HG02840 (cell line): Measurements from ENCODE around the gene TIE1.

Experiments used
- ATAC-seq: cut with Tn5 transposase; IDR thresholded peaks from one replicate; pipeline ENCODE4 v1.9.1; 2021; ENCODE audit warnings: mild to moderate bottlenecking, moderate library complexity, moderate number of reproducible peaks; ENCODE audit not compliant: unreplicated experiment, low FRiP score

The TIE1 gene

GRCh38 chr1:43329995-43330751, 29.4 kb downstream of the TIE1 start:
- no peak for ATAC-seq

- no peak for ATAC-seq
Measured at GRCh38 chr1:43331688-43332087, 30.9 kb downstream of the TIE1 start.

GRCh38 chr1:43334453-43335205, 33.8 kb downstream of the TIE1 start:
- ATAC-seq, result no peak

- ATAC-seq, result no peak
Measured at GRCh38 chr1:43337588-43337987, 36.8 kb downstream of the TIE1 start, which contains the start of gene MPL. MPL (plus strand) TSS chr1:43337818; CDS start chr1:43337849, 31 bp downstream.

GRCh38 chr1:43338001-43338400, 37.2 kb downstream of the TIE1 start:
- ATAC-seq, result no peak

GRCh38 chr1:43339584-43340232, 38.9 kb downstream of the TIE1 start:
- ATAC-seq, result no peak

- no peak for ATAC-seq
Measured at GRCh38 chr1:43340559-43340958, 39.8 kb downstream of the TIE1 start.

GRCh38 chr1:43344267-43344850, 43.6 kb downstream of the TIE1 start:
- no peak for ATAC-seq

- no peak for ATAC-seq
Measured at GRCh38 chr1:43345120-43345519, 44.3 kb downstream of the TIE1 start.

- no peak for ATAC-seq
Measured at GRCh38 chr1:43346636-43347035, 45.9 kb downstream of the TIE1 start.

- ATAC-seq, result no peak
Measured at GRCh38 chr1:43348343-43348808, 47.6 kb downstream of the TIE1 start.

- no peak for ATAC-seq
Measured at GRCh38 chr1:43348809-43349593, 48.2 kb downstream of the TIE1 start.

- ATAC-seq, result no peak
Measured at GRCh38 chr1:43349594-43350306, 49.0 kb downstream of the TIE1 start.

- no peak for ATAC-seq
Measured at GRCh38 chr1:43350976-43351375, 50.2 kb downstream of the TIE1 start.

GRCh38 chr1:43351421-43352350, 50.9 kb downstream of the TIE1 start:
- no peak for ATAC-seq

- no peak for ATAC-seq
Measured at GRCh38 chr1:43352351-43352705, 51.5 kb downstream of the TIE1 start.

GRCh38 chr1:43352881-43353280, 52.1 kb downstream of the TIE1 start:
- no peak for ATAC-seq

GRCh38 chr1:43354471-43354870, 53.7 kb downstream of the TIE1 start:
- ATAC-seq, result no peak
